NCI-H1694 treated with DMSO at 0.1 percent for 48 hours (cell line): ENCODE measurements around the gene ZNF846.
"Not testable (repeated sequence)": the region's sequence is repeated elsewhere in the genome, so short reads cannot be mapped to it uniquely, and the experiment has no call there.

ENCODE experiments used
- DNase-seq: peaks from one replicate; lab custom pipeline; 2025; lab: John Stamatoyannopoulos, UW

The ZNF846 gene

GRCh38 chr19:9768175-9769112 lies at the start of gene ZNF846:
ZNF846 (minus strand) TSS chr19:9768738; CDS start chr19:9764950, 3,788 bp downstream.
- peak; percentile 71 for DNase-seq

- no peak for DNase-seq
Measured at GRCh38 chr19:9818175-9818733, 49.7 kb upstream of the ZNF846 start.

DNA sequence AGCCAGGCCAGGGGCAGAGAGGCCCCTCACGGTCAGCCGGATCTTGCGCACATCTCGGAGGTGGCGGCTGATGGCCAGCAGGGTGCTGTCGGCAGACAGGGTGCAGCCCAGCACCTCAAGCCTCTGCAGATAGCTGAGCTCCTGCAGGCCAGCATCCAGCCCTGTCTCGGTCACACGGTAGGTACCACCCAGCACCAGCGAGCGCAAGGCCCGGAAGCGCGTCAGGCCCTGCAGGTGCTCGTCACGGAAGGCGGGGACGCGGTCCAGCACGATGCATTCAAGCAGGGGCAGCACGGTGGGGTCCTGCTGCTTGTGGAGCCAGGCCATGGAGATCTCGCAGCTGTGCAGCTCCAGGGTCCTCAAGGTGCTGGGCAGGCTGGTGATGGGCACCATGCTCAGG lies 42.6 kb upstream of the ZNF846 start:
- no peak for DNase-seq

DNA sequence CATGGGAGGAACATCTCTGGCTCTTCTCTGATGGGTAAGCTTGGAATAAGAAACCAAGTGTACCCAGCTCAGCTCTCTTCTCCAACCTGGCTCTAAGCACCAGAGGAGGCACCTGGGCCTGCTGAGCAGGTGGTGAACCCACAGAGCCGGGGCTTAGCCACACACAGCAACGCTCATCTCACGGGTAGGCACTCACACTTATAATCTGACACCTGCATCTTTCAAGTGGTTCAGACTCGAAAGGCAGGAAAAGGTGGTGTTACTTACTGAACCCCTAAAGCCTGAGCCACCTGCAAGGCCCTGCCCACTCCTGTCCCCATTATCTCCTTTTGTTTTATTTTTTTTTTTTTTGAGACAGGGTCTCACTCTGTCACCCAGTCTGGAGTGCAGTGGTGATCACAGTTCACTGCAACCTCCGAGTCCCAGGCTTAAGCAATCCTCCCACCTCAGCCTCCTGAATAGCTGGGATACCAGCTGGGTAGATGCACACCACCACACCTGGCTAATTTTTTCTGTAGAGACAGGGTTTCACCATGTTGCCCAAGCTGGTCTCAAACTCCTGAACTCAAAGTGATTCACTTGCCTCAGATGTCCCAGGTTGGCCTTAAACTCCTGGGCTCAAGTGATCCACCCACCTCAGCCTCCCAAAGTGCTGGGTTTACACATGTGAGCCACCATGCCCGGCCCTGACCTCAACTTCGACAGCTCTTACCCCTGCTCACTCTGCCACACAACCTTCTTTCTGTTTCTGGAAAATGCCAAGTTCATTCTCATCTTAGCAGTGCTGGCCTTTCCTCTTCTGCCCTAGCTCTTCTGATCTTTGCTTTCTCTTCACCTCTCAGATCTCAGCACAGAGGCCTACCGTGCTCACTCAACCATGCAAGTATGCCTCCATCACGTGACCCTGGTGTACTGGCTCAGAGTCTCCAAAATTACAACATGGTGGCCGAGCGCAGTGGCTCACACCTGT lies 40.6 kb upstream of the ZNF846 start:
- DNase-seq = no peak

DNA sequence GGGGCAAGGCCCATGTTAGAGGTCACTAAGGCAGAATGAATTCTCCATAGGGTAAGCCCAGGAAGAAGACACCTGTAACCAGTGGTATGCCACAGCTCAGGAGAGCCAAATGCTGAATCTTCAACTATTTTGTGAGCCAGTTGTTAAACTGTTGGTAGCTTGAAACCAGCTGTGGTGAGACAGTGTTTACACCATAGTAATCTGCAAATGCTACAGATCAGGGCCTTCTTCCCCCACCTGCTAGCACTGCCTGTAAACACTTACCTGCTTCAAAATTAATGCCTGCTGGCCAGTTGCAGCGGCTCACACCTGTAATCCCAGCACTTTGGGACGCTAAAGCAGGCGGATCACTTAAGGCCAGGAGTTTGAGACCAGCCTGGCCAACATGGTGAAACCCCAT lies 38.3 kb upstream of the ZNF846 start:
- DNase-seq = no peak

- DNase-seq = no peak
Measured at GRCh38 chr19:9801976-9802375, 33.4 kb upstream of the ZNF846 start.

DNA sequence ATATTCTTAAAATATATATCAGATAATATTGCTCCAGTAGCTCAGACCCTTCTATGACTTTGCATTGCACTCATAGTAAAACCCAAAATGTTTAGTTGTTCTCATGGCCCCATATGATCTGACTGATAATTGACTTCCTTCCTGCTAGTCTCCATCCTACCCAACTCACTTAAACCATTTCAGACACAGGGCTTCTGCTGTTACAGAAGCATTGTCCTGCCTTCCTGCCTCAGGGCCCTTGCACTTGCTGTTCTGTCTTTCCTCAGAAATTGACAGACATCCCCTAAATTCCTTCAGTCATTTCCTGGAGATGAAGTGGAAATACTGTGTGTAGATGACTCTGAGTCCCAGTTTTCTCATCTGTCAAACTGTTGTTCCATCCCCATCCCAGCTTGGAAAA lies 30.6 kb upstream of the ZNF846 start:
- no peak for DNase-seq

- no peak for DNase-seq
Measured at GRCh38 chr19:9797871-9798270, 29.3 kb upstream of the ZNF846 start.

- DNase-seq = peak; percentile 54
Measured at GRCh38 chr19:9796113-9796773, 27.7 kb upstream of the ZNF846 start.

GRCh38 chr19:9793071-9793591 lies 24.6 kb upstream of the ZNF846 start:
- DNase-seq = no peak

DNA sequence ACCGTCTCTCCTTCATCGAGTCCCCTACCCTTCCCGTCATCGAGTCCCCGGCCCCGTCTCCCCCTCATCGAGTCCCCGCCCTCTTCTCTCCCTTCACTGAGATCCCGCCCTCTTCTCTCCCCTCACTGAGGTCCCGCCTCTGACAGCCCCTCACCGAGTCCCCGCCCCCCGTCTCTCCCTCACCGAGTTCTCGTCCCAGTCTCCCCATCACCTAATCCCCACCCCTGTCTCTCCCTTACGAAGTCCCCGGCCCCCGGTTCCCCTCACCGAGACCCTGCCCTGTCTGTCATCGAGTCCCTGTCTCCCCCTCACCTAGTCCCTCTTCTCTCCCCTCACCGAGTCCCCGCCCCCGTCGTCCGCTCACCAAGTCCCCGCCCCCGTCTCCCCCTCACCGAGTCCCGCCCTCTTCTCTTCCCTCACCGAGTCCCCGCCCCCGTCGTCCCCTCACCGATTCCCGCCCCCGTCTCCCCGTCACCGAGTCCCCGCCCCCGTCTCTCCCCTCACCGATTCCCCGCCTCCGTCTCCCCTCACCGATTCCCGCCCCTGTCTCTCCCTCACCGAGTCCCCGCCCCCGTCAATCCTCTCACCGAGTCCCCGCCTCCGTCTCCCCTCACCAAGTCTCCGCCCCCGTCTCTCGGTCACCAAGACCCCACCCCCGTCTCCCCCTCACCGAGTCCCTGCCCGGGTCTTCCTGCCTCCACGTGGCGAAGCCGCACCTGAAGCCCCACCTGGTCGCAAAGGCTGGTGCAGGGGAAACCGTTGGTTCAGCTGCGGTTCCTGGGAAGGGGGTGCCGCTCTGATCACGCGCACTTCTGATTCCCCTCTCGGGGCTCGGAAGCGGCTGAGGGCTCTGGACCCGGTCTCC lies 23.9 kb upstream of the ZNF846 start:
- DNase-seq = peak; percentile 9

GRCh38 chr19:9791552-9792205 lies 23.1 kb upstream of the ZNF846 start:
- no peak for DNase-seq

DNA sequence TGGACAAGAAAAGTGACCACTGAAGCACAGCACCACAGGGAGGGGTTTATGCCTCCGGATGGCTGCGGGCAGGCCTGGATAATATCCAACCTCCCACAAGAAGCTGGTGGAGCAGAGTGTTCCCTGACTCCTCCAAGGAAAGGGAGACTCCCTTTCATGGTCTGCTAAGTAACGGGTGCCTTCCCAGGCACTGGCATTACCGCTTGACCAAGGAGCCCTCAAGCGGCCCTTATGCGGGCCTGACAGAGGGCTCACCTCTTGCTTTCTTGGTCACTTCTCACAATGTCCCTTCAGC lies 22.5 kb upstream of the ZNF846 start:
- DNase-seq = not testable (repeated sequence)

- not testable (repeated sequence) for DNase-seq
Measured at GRCh38 chr19:9789579-9789978, 21.0 kb upstream of the ZNF846 start.

DNA sequence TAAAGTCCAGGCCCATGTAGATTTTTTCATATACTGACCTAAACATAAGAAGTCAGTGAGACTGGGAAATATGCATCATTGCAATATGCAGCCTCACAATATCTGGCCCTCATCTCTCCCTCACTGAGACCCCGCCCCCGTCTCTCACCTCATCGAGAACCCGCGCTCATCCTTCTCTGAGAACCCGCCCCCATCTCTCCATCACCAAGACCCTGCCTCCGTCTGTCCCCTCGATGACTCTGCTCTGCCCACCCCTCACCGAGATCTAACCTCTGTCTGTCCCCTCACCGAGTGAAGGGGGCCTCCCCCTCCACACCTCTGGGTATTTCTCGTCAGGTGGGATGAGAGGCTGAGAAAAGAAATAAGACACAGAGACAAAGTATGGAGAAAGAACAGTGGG lies 20.5 kb upstream of the ZNF846 start:
- no peak for DNase-seq

DNA sequence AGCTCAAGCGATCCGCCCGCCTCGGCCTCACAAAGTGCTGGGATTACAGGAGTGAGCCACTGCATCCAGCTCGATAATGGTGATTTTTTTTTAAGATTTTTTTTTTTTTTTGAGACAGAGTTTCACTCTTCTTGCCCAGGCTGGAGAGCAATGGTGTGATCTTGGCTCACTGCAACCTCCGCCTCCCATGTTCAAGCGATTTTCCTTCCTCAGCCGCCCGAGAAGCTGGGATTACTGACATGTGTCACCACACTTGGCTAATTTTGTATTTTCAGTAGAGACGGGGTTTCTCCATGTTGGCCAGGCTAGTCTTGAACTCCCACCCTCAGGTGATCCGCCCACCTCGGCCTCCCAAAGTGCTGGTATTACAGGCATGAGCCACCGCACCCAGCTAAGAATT lies 20.1 kb upstream of the ZNF846 start:
- DNase-seq = not testable (repeated sequence)

GRCh38 chr19:9786819-9787218 lies 18.3 kb upstream of the ZNF846 start:
- no peak for DNase-seq

GRCh38 chr19:9786342-9786741 lies 17.8 kb upstream of the ZNF846 start:
- DNase-seq = no peak

DNA sequence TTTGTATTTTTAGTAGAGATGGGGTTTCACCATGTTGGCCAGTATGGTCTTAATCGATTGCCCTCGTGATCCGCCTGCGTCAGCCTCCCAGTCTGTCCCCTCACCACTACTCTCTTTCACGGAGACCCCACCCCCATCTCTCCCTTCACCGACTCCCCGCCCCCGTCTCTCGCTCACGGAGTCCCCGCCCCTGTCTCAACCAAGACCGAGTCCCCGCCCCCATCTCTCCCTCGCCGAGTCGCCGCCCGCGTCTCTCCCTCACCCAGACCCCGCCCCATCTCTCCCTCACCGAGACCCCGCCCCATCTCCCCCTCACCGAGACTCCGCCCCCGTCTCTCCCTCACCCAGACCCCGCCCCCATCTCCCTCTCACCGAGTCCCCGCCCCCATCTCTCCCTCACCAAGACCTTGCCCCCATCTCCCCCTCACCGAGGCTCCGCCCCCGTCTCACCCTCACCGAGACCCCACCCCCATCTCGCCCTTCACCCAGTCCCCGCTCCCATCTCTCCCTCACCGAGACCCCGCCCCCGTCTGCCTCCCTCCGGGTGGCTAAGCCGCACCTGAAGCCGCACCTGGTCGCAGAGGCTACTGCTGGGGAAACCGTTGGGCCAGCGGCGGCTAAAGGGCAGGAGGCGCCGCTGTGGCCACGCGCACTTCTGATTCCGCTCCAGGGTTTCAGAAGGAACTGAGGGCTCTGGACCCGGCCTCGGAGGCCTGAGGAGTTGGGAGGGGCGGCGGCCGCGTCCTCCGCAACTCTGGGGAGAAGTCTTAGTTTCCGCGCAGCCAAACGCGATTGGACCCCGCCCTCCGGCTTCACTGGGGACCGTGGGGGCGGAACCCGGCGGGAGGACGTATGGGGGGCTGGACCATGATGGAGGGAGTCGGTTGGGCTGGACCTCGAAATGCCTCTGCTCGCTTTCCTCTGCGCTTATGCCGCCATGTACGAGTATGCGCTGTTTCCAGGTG lies 17.1 kb upstream of the ZNF846 start:
- no peak for DNase-seq
